ENCODE data around the gene ZDHHC14.
"Not testable (repeated sequence)": the region's sequence is repeated elsewhere in the genome, so short reads cannot be mapped to it uniquely, and the experiment has no call there.

ZDHHC14 gene

GRCh38 chr6:157586476-157587126, 205.6 kb downstream of the ZDHHC14 start:
- H3K4me3 ChIP-seq (ENCODE audit: low read depth, low read length): no peak overlapping the region

DNA sequence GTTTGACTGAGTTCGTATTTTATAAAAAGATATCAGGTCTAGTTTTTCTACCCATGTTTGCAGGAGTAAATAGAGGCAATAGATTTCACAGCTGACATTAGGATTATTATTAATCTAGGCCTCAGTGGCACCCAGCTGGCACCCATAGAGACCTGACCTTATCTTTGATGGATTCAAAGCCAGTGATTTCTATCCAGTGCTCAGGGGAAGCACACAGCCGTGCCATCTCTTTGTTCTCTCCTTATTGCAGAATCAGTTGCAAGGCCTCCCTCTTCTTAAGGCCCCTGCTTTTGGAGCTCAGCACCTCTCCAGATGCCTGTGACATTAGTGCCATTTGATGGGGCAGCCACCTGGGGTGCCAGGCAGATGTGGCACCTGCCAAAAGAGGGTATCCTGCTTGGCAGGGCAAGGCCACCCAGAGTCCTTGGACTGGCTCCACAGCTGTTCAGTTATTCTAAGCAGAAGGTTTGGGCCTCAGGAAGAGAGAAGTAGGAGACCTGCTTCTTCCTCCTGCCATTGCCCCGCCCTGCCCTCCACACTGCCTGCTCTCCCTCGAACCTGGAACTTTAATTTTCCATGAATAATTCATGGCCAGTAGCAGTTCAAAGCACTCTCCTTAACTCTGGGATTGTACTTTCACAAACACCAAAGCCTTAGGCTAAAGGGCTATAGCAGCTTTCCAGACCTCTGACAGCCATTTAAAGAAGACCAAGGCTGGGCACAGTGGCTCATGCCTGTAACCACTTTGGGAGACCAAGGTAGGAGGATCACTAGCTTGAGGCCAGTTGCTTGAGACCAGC, 206.3 kb downstream of the ZDHHC14 start:
- H3K4me3 ChIP-seq (ENCODE audit: low read depth, low read length): no peak overlapping the region

- H3K4me3 ChIP-seq (ENCODE audit: low read depth, low read length): not testable (repeated sequence)
Measured at GRCh38 chr6:157590654-157591053, 209.7 kb downstream of the ZDHHC14 start.

DNA sequence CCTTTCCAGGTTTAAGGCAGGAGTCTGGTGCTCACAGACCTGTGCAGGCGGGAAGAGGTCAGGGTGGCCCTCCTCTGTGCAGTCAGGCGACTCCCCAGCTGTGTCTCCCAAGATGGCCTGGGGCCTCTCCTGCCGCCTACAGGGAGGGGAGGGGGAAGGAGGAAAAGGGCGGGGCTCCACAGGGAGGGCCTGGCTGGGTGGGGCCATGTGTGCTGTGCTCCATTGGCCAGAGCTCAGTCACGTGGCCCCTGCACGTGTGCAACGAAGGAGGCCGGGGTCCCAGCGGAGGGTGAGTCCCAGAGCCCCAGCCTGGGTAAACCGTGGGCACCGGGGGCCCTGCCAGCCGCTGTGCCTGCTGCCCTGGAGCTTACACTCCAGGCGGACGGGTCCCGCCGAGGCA, 211.6 kb downstream of the ZDHHC14 start:
- no peak overlapping the region for H3K4me3 ChIP-seq (ENCODE audit: low read depth, low read length)

- H3K4me3 ChIP-seq (ENCODE audit: low read depth, low read length): no peak overlapping the region
Measured at GRCh38 chr6:157592980-157593379, 212.0 kb downstream of the ZDHHC14 start.

DNA sequence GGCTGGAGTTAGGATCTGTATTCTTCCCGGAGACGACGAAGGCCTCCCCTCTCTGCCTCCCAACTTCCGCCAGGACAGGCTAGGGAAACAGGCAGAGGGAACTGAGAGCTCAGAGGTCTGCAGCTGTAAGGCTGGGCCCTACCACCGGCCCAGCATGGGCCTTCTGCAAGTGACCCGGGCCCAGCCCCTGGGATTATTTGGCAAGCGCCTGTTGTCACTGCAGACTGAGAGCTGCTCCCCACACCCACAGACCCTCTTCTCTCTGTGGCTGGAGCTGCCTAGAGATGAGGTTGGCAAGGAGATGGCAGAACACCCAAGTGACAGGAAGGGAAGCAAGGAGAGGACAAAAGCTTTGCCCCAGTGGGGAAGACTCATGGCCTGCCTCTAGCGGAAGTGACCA, 212.6 kb downstream of the ZDHHC14 start:
- no peak overlapping the region for H3K4me3 ChIP-seq (ENCODE audit: low read depth, low read length)

DNA sequence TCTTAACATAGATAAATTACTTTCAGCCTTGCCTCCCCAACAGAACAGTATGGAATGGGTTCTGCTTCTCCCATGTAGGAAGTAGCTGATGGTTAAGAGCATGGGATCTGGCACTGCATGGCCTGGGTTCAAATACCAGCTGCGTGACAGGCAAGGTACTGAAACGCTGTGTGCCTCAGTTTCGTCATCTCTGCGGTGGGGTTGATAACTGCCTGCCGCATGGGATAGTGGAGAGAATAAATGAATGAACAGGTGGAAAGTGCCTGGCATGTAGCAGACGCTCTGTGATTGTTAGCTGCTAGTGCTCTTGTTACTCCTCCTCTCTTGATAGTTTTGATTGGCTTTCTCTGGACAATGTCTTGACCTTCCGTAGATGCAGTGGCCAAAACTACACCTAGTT, 213.3 kb downstream of the ZDHHC14 start:
- no peak overlapping the region for H3K4me3 ChIP-seq (ENCODE audit: low read depth, low read length)

GRCh38 chr6:157595768-157596167, 214.8 kb downstream of the ZDHHC14 start:
- H3K4me3 ChIP-seq (ENCODE audit: low read depth, low read length): no peak overlapping the region

GRCh38 chr6:157596461-157596860, 215.5 kb downstream of the ZDHHC14 start:
- no peak overlapping the region for H3K4me3 ChIP-seq (ENCODE audit: low read depth, low read length)

DNA sequence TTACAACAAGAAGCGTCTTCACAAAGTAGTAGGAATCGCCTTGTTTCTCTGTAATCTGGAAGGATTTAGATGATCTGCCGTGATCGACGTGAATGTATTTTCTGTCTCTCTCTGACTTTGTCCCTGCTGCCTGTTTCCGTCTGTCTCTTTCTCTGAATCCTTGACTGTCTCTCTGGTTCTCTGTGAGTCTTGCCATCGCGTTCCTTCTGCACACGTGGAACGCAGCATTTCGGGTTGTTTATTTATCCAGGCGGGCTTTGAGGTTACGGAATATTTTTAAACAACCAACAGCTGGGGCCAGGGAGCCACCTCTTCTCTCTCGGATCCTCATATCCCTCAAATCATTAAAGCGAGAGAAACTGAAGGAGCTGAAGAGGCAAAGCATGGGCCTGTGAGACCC, 215.9 kb downstream of the ZDHHC14 start:
- H3K4me3 ChIP-seq (ENCODE audit: low read depth, low read length): no peak overlapping the region

- no peak overlapping the region for H3K4me3 ChIP-seq (ENCODE audit: low read depth, low read length)
Measured at GRCh38 chr6:157597461-157598312, 216.7 kb downstream of the ZDHHC14 start.

- no peak overlapping the region for H3K4me3 ChIP-seq (ENCODE audit: low read depth, low read length)
Measured at GRCh38 chr6:157599191-157599590, 218.2 kb downstream of the ZDHHC14 start.

- no peak overlapping the region for H3K4me3 ChIP-seq (ENCODE audit: low read depth, low read length)
Measured at GRCh38 chr6:157600807-157601206, 219.8 kb downstream of the ZDHHC14 start.

- no peak overlapping the region for H3K4me3 ChIP-seq (ENCODE audit: low read depth, low read length)
Measured at GRCh38 chr6:157602521-157603295, 221.7 kb downstream of the ZDHHC14 start.

DNA sequence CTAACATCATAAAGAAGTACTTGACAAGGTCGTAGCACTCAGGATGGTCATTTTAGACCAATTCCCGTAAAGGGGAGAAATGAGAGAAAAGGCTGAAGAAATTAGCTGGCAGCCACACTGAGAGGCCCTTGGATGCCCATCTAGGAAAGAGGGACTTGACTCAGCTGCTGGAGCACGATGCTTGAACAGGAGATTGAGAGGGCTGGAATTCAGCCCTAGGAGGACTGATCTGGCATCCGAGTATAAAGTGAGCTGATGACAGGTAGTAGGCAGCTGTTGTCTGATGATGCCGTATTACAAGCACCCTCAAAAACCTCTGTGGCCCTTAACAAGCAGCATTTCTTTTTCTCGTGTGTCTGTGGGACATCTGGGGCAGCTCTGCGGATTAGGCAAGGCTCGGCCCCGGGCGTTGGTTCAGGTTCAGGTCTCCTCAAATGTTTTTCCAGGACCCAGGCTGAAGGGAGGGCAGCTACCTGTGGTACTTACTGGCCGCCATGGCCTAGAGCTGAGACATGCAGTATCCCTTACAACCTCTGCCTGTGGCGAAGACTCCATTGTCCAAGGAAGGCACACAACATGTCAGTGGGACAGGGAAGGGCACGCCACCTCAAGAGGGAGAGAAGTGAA, 222.4 kb downstream of the ZDHHC14 start:
- no peak overlapping the region for H3K4me3 ChIP-seq (ENCODE audit: low read depth, low read length)

- H3K4me3 ChIP-seq (ENCODE audit: low read depth, low read length): no peak overlapping the region
Measured at GRCh38 chr6:157603971-157604370, 223.0 kb downstream of the ZDHHC14 start.

GRCh38 chr6:157604816-157605215, 223.8 kb downstream of the ZDHHC14 start:
- H3K4me3 ChIP-seq (ENCODE audit: low read depth, low read length): no peak overlapping the region

- H3K4me3 ChIP-seq (ENCODE audit: low read depth, low read length): no peak overlapping the region
Measured at GRCh38 chr6:157605484-157605883, 224.5 kb downstream of the ZDHHC14 start.

GRCh38 chr6:157606516-157606915, 225.5 kb downstream of the ZDHHC14 start:
- no peak overlapping the region for H3K4me3 ChIP-seq (ENCODE audit: low read depth, low read length)

DNA sequence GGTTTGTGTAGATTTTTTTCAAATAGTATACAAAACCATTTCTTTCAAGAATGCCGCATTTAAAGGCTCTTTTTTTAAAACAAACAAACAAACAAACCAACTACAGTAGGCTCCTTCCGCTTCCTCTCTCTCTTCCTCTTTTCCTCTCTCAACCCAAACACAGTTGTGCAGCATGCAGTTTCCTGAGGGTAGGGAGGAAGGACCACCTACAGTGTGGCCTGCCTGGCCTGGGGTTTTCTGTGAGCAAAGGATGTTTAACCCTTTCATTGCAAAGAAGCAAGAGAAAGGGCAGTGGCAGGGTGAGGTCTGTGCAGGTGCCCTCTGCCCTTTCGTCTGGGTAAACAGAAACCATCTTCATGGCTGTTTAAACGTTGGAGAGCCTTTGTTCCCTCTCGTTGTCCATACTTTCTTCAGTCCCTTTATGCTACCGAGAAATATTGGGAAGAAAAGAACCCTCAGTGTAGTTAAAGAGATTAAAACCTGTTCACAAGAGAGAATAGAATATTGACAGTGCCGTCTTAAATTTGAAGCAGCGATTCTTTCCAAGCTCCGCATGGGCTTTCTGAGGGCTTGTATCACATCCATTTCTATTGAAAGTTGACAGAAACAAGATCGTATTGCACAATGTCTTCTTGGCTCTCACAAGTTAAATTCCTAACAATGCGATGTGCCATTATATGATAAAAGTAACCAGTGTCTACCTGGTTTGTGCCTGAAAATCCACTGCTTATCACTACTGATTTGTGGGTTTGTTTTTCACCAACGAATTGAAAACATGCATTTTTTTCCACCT, 226.5 kb downstream of the ZDHHC14 start:
- H3K4me3 ChIP-seq (ENCODE audit: low read depth, low read length): no peak overlapping the region
